ENCODE results near the gene CYP2W1.

Gene CYP2W1

DNA sequence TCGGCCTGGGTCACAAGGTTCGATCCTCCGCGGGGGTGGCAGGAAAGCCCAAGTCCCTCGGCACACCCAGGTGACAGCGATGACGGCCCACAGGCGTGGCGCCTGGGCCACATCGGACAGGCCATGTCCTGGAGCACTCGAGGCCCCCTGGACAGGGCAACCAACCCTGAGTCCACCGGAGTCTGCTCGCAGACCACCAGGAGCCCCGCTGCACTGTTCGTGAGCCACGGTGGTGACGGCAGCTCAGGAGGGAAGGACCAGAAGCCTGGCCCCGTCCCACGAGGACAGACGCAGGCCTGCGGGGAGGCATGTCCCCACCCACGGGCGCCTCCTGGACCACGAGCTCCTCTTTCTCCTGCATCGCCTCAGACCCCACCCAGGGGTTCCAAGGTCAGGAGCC is 39.0 kb downstream of the CYP2W1 start:
- Histone ChIP-seq H3K36me3 (ENCODE audit: control insufficient read depth, insufficient read depth, low read length) (peaks cover 30% of the 10 kb centered on the region), H3K4me1 (ENCODE audit: control insufficient read depth, insufficient read depth, low read length, poor library complexity, severe bottlenecking) (peaks cover 3% of the 10 kb centered on the region), H3K27ac (ENCODE audit: low read depth, low read length, severe bottlenecking) (no peak overlapping the region), H3K9me3 (ENCODE audit: control insufficient read depth, low read length) (no peaks in the 10 kb centered on the region), H3K4me3 (ENCODE audit: extremely low read depth, insufficient read depth, low read length, poor library complexity, severe bottlenecking) (no peak overlapping the region)
- WGBS, 2 experiments (ENCODE audit: insufficient coverage in 2 of 2) = 92 to 95% methylated on average over 23 to 25 of the region's 25 CpGs

GRCh38 chr7:1022356-1022755 is 39.4 kb downstream of the CYP2W1 start:
- WGBS, 2 experiments (ENCODE audit: insufficient coverage in 2 of 2) = 95 to 100% methylated on average over 17 of the region's 17 CpGs
- Histone ChIP-seq H3K4me3 (ENCODE audit: extremely low read depth, insufficient read depth, low read length, poor library complexity, severe bottlenecking) (no peak overlapping the region), H3K4me1 (ENCODE audit: control insufficient read depth, insufficient read depth, low read length, poor library complexity, severe bottlenecking) (peaks cover 3% of the 10 kb centered on the region), H3K27ac (ENCODE audit: low read depth, low read length, severe bottlenecking) (no peak overlapping the region), H3K36me3 (ENCODE audit: control insufficient read depth, insufficient read depth, low read length) (peaks cover 30% of the 10 kb centered on the region), H3K9me3 (ENCODE audit: control insufficient read depth, low read length) (no peaks in the 10 kb centered on the region)

DNA sequence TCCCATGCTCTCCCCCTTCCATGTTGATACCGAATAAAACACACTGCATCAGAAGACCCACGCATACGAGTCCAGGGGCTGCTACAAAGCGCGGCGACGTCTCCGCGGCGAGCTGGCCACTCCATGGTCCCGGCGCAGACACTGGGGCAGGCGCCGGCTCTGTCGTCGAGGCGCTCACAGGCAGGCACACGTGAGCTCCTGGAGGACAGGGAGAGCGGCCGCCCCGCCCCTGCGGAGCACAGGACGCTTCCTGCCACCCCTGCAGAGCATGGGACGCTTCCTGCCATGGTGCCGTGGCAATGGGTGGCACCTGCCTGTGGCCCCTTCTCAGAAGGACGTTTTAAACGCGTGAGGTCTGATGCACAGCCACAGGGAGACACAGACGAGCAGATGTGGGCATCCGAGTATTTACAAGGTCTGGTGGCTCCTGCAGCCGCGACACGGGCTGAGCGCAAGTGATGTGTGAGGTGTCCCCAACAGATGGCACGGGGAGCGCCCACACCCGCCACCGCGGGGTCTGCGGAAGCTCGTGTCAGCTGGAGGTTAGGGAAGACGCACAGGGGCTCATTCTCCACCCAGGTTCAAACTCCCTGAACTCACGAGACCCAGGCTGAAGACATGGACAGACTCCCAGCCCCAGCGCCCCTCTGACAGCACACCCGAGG is 40.0 kb downstream of the CYP2W1 start:
- WGBS, 2 experiments (ENCODE audit: insufficient coverage in 2 of 2) = 95% methylated on average over 42 to 45 of the region's 45 CpGs
- no peaks in the 10 kb centered on the region for H3K9me3 ChIP-seq (ENCODE audit: control insufficient read depth, low read length)
- H3K27ac ChIP-seq (ENCODE audit: low read depth, low read length, severe bottlenecking) = no peak overlapping the region
- H3K4me1 ChIP-seq (ENCODE audit: control insufficient read depth, insufficient read depth, low read length, poor library complexity, severe bottlenecking) = peaks cover 3% of the 10 kb centered on the region
- H3K36me3 ChIP-seq (ENCODE audit: control insufficient read depth, insufficient read depth, low read length) = peaks cover 30% of the 10 kb centered on the region
- no peak overlapping the region for H3K4me3 ChIP-seq (ENCODE audit: extremely low read depth, insufficient read depth, low read length, poor library complexity, severe bottlenecking)

- H3K36me3 ChIP-seq (ENCODE audit: control insufficient read depth, insufficient read depth, low read length) = peaks cover 30% of the 10 kb centered on the region
- H3K9me3 ChIP-seq (ENCODE audit: control insufficient read depth, low read length) = no peaks in the 10 kb centered on the region
- no peak overlapping the region for H3K4me3 ChIP-seq (ENCODE audit: extremely low read depth, insufficient read depth, low read length, poor library complexity, severe bottlenecking)
- WGBS, 2 experiments (ENCODE audit: insufficient coverage in 2 of 2) = 91 to 96% methylated on average over 10 to 13 of the region's 15 CpGs
- peaks cover 8% of the 10 kb centered on the region for H3K4me1 ChIP-seq (ENCODE audit: control insufficient read depth, insufficient read depth, low read length, poor library complexity, severe bottlenecking)
- no peak overlapping the region for H3K27ac ChIP-seq (ENCODE audit: low read depth, low read length, severe bottlenecking)
Observed at GRCh38 chr7:1024331-1024841, 41.4 kb downstream of the CYP2W1 start.

DNA sequence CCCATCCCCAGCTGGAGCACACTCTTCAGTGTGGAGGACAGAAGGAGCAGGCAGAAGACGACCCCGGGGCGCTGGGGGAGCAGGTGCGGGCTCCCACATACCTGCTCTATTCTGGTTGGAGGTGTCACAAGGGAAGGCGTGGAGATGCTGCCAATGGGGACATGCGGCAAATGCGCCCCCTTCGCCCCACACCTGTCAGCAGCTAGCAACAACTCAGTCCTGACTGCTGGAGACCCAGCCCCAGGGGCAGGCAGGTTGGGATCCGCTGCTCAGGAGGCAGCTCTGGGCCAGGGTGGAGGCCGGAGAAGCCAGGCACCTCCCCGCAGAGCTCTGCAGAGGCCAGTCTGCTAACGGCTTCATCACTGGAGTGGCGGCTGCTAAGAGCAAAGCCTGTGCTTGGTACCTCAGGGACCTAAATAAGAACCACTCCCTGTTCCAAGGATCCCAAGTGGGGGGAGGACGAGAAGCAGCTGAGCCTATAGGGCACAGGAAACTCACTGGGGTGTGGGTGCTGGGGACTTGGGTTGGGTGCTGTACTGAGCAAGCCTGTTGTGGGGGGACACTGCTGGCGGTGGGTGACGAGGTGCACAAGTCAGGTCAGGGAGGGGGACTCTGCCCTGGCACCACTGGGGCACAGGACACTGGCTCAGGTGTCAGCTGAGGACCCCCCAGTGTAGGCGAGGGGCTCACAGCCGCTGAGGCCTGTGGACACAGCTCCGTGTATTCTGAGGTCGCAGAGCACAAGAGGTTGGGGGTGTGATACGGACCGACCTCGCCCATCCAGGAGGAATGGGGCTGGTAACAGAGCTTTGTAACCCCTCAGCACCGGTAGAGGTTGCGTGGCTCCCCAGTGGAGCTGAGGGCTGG is 42.1 kb downstream of the CYP2W1 start:
- H3K27ac ChIP-seq (ENCODE audit: low read depth, low read length, severe bottlenecking) = no peak overlapping the region
- no peak overlapping the region for H3K4me3 ChIP-seq (ENCODE audit: extremely low read depth, insufficient read depth, low read length, poor library complexity, severe bottlenecking)
- H3K4me1 ChIP-seq (ENCODE audit: control insufficient read depth, insufficient read depth, low read length, poor library complexity, severe bottlenecking) = peaks cover 9% of the 10 kb centered on the region
- H3K36me3 ChIP-seq (ENCODE audit: control insufficient read depth, insufficient read depth, low read length) = peaks cover 30% of the 10 kb centered on the region
- no peaks in the 10 kb centered on the region for H3K9me3 ChIP-seq (ENCODE audit: control insufficient read depth, low read length)
- 94 to 95% methylated on average over 25 of the region's 25 CpGs for WGBS, 2 experiments (ENCODE audit: insufficient coverage in 2 of 2)

DNA sequence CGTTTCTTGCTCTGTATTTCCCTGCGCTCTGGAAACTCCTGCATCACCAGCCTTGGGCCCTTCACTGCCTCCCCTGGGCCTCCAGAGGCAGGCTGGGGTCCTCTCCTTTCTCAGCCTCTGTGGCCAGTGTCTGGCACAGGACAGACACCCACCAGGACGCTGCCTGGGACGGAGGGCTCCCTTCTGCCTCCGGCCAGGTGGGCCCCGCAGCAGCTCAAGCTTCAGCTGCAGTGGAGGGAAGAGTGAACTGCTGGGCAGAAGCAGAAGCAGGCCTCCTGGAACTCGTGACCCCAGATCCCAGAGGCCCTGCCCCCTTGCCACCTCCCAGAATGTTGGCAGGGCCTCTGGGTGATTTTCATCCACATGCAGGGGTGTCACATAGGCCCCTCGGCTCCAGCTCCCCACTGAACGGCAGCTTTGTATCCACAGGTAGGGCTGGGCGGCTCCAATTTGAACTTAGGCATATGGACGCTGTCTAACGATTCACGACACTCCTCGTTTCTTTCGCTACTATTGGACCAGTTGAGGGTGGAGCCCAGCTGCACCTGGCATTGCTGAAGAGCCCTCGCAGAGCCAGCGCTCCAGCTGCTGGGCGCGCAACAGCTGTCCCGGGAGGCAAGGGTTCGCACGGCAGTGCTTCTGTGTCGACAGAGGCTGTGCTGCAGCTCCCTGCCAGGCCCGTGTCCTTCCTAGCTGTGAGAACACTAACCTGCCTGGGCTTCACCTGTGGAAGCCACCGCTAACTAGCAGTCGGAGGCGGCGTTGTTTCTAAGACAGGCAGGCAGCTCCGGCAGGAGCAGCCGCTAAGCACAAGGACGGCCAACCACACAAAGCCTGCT is 43.0 kb downstream of the CYP2W1 start:
- H3K36me3 ChIP-seq (ENCODE audit: control insufficient read depth, insufficient read depth, low read length) = peaks cover 26% of the 10 kb centered on the region
- H3K4me3 ChIP-seq (ENCODE audit: extremely low read depth, insufficient read depth, low read length, poor library complexity, severe bottlenecking) = no peak overlapping the region

GRCh38 chr7:1026721-1027161 is 43.8 kb downstream of the CYP2W1 start:
- WGBS, 2 experiments (ENCODE audit: insufficient coverage in 2 of 2) = 95 to 97% methylated on average over 18 to 19 of the region's 20 CpGs
- Histone ChIP-seq H3K9me3 (ENCODE audit: control insufficient read depth, low read length) (no peaks in the 10 kb centered on the region), H3K4me3 (ENCODE audit: extremely low read depth, insufficient read depth, low read length, poor library complexity, severe bottlenecking) (peak overlapping the region; percentile 65), H3K36me3 (ENCODE audit: control insufficient read depth, insufficient read depth, low read length) (peaks cover 19% of the 10 kb centered on the region), H3K27ac (ENCODE audit: low read depth, low read length, severe bottlenecking) (no peak overlapping the region), H3K4me1 (ENCODE audit: control insufficient read depth, insufficient read depth, low read length, poor library complexity, severe bottlenecking) (peaks cover 9% of the 10 kb centered on the region)

More for the DNA sequence above, 43.0 kb downstream of the CYP2W1 start:
- Histone ChIP-seq H3K9me3 (ENCODE audit: control insufficient read depth, low read length) (no peaks in the 10 kb centered on the region), H3K27ac (ENCODE audit: low read depth, low read length, severe bottlenecking) (no peak overlapping the region), H3K4me1 (ENCODE audit: control insufficient read depth, insufficient read depth, low read length, poor library complexity, severe bottlenecking) (peaks cover 9% of the 10 kb centered on the region)
- 92 to 96% methylated on average over 30 to 31 of the region's 31 CpGs for WGBS, 2 experiments (ENCODE audit: insufficient coverage in 2 of 2)

- 20 to 23% methylated on average over 51 to 61 of the region's 69 CpGs for WGBS, 2 experiments (ENCODE audit: insufficient coverage in 2 of 2)
- Histone ChIP-seq H3K27ac (ENCODE audit: low read depth, low read length, severe bottlenecking) (no peak overlapping the region), H3K36me3 (ENCODE audit: control insufficient read depth, insufficient read depth, low read length) (peaks cover 15% of the 10 kb centered on the region), H3K9me3 (ENCODE audit: control insufficient read depth, low read length) (no peaks in the 10 kb centered on the region), H3K4me3 (ENCODE audit: extremely low read depth, insufficient read depth, low read length, poor library complexity, severe bottlenecking) (peak overlapping the region; percentile 65), H3K4me1 (ENCODE audit: control insufficient read depth, insufficient read depth, low read length, poor library complexity, severe bottlenecking) (peaks cover 9% of the 10 kb centered on the region)
Observed at GRCh38 chr7:1027242-1028043, 44.5 kb downstream of the CYP2W1 start.

- Histone ChIP-seq H3K4me3 (ENCODE audit: extremely low read depth, insufficient read depth, low read length, poor library complexity, severe bottlenecking) (peak overlapping the region; percentile 65), H3K9me3 (ENCODE audit: control insufficient read depth, low read length) (no peaks in the 10 kb centered on the region), H3K4me1 (ENCODE audit: control insufficient read depth, insufficient read depth, low read length, poor library complexity, severe bottlenecking) (peaks cover 9% of the 10 kb centered on the region), H3K27ac (ENCODE audit: low read depth, low read length, severe bottlenecking) (peak overlapping the region; percentile 89), H3K36me3 (ENCODE audit: control insufficient read depth, insufficient read depth, low read length) (peaks cover 15% of the 10 kb centered on the region)
- 1% methylated on average over 42 to 48 of the region's 77 CpGs for WGBS, 2 experiments (ENCODE audit: insufficient coverage in 2 of 2)
Observed at GRCh38 chr7:1028044-1028770, 45.2 kb downstream of the CYP2W1 start.
